Inferior parietal cortex (tissue), 1 donor: ENCODE measurements around the gene KIAA1217.

ENCODE experiments used
- DNase-seq: peaks from one replicate; pipeline ENCODE4 v3.0.0-alpha.2; 2016; ENCODE audit errors: extremely low spot score

KIAA1217 gene

GRCh38 chr10:24590697-24591457 lies 381.9 kb downstream of the KIAA1217 start:
- DNase-seq: no peak

GRCh38 chr10:24596217-24596930 lies 387.4 kb downstream of the KIAA1217 start:
- DNase-seq: no peak

GRCh38 chr10:24597426-24597825 lies 388.5 kb downstream of the KIAA1217 start:
- DNase-seq: no peak
